Right renal cortex interstitium (tissue), 3 donors: Measurements from ENCODE around the gene GALR2. TPM values are rescaled to one million over a fixed set of nuclear protein-coding genes. Genes with fewer than 3 reads are reported as not detected.
"Not testable (repeated sequence)": the region's sequence is repeated elsewhere in the genome, so short reads cannot be mapped to it uniquely, and the experiment has no call there.

Experiments used
- DNase-seq, 3 donors: peaks; one replicate each; pipeline ENCODE4 v3.0.0-alpha.2; 2013; ENCODE audit warnings: low read depth in 3 of 3, low spot score in 2 of 3
- polyA plus RNA-seq, 3 donors: library from polyadenylated mRNA; unstranded; fragments of 120-200 nt; gene quantifications; one replicate each; pipeline ENCODE4 v1.2.1, GENCODE V29; 2013; ENCODE audit not compliant: insufficient read length in 3 of 3

GALR2 gene
- polyA plus RNA-seq, 3 donors = 0.26 TPM; not detected in 2

- DNase-seq = no peak
Measured at GRCh38 chr17:76049836-76050537, 24.6 kb upstream of the GALR2 start.

- no peak for DNase-seq
Measured at GRCh38 chr17:76050538-76051467, 23.8 kb upstream of the GALR2 start.

- no peak for DNase-seq
Measured at GRCh38 chr17:76051561-76051960, 23.0 kb upstream of the GALR2 start.

- no peak for DNase-seq
Measured at GRCh38 chr17:76053246-76054111, 21.1 kb upstream of the GALR2 start.

- no peak for DNase-seq
Measured at GRCh38 chr17:76054112-76054476, 20.5 kb upstream of the GALR2 start.

GRCh38 chr17:76056882-76057281 is 17.7 kb upstream of the GALR2 start:
- DNase-seq = no peak

- not testable (repeated sequence) for DNase-seq
Measured at GRCh38 chr17:76058264-76058663, 16.3 kb upstream of the GALR2 start.

GRCh38 chr17:76063875-76064546 is 10.6 kb upstream of the GALR2 start:
- no peak for DNase-seq

GRCh38 chr17:76065775-76066174 is 8.8 kb upstream of the GALR2 start:
- DNase-seq = no peak

GRCh38 chr17:76071531-76072147 is 2.9 kb upstream of the GALR2 start:
- DNase-seq = no peak

- peak; percentile 71 to 87 (median 71) for DNase-seq
Measured at GRCh38 chr17:76072148-76072858, 2.3 kb upstream of the GALR2 start, which contains the start of gene SRP68. Gene SRP68, minus strand, starts transcription at chr17:76072517. Its CDS starts 26 bp downstream, at chr17:76072491.

GRCh38 chr17:76075364-76076145 is 974 bp downstream of the GALR2 start:
- no peak for DNase-seq

- no peak for DNase-seq
Measured at GRCh38 chr17:76076146-76076764, 1.7 kb downstream of the GALR2 start.

GRCh38 chr17:76076765-76077583 is 2.4 kb downstream of the GALR2 start:
- no peak for DNase-seq

GRCh38 chr17:76077584-76078110 is 3.1 kb downstream of the GALR2 start:
- no peak for DNase-seq

GRCh38 chr17:76078370-76078769 is 3.8 kb downstream of the GALR2 start:
- not testable (repeated sequence) for DNase-seq
